ENCODE data around the gene RIGI. TPM values are rescaled to one million over a fixed set of nuclear protein-coding genes. Genes with fewer than 3 reads are reported as not detected.
A peak's percentile ranks its signal among the peaks of the same experiment; 100 is the strongest.

The RIGI gene
- total RNA-seq, 4 donors from 2014 or later: 5.8 to 29.5 (median 9.1) TPM

DNA sequence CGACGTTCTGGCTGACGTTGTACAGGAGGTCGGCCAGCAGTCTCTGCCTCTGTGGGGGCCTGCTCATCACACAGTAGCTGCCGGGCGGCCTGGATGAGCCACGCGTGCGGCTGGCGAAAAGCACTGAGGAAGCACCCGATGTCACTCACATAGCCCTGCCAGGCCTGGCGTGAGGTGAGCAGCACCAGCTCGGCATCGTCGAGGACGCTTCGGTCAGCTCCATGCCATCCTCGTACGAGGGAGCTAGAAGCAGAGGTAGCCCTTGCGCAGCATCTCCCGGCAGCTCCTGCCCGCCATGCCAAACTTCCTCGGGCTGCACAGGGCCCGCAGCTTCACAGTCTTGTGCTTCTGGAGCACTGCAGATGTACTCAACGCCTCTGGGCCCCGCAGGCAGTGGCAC lies 40.8 kb upstream of the RIGI start:
- DNase-seq (ENCODE audit: low spot score) (no peak), ATAC-seq (ENCODE audit: low FRiP score) (no peak)
- TF ChIP-seq, protein P1, sequence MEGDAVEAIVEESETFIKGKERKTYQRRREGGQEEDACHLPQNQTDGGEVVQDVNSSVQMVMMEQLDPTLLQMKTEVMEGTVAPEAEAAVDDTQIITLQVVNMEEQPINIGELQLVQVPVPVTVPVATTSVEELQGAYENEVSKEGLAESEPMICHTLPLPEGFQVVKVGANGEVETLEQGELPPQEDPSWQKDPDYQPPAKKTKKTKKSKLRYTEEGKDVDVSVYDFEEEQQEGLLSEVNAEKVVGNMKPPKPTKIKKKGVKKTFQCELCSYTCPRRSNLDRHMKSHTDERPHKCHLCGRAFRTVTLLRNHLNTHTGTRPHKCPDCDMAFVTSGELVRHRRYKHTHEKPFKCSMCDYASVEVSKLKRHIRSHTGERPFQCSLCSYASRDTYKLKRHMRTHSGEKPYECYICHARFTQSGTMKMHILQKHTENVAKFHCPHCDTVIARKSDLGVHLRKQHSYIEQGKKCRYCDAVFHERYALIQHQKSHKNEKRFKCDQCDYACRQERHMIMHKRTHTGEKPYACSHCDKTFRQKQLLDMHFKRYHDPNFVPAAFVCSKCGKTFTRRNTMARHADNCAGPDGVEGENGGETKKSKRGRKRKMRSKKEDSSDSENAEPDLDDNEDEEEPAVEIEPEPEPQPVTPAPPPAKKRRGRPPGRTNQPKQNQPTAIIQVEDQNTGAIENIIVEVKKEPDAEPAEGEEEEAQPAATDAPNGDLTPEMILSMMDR (IDR thresholded peaks at IDR 0.05): no peak

DNA sequence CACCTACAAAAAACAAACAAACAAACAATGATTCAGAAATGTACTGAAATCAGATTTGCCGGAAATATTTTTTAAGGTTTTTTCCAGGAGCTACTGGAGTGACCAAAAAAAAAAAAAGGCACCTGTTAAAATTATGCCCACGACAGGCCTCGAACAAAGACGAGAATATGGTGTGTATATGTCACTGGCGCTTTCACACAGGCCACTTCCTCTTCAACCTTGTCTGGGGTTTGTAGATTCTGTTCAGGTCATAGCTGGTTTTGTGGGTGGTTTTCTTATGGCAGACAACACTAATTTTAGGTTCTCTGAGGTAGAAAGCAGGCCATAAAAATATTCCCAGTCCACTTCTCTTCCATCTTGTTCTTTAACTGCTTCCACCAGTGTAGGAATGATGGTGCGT lies 40.0 kb upstream of the RIGI start:
- DNase-seq (ENCODE audit: low spot score): no peak
- ATAC-seq (ENCODE audit: low FRiP score): no peak

DNA sequence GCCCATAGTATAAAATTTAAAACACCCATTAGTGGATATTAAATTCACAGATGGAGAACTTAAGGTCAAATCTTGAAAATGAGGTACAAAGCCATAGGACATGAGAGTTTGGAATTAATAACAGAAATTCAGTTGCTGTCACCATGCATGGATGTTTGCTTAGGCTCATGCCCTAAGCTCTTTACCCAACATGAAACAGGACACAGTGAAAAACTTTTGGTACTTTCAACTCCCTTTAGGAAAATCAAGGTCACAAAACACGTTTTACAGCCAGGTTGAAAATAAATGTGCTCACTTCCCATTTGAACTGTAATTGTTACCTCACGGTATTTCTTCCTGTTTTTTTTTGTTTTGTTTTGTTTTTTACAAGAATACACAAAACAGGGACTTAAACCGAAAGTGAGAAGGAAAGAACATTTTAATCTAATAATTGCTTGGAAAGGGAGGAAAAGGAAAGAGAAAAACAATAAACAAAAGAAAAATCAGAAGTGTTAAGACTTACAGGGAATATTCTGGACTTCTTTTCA lies 32.5 kb upstream of the RIGI start:
- no peak for ATAC-seq (ENCODE audit: low FRiP score)
- DNase-seq (ENCODE audit: low spot score): no peak
- TF ChIP-seq, protein P1 (IDR thresholded peaks at IDR 0.05): no peak

More for the DNA sequence above, 40.0 kb upstream of the RIGI start:
- TF ChIP-seq, protein P1 (IDR thresholded peaks at IDR 0.05): no peak

DNA sequence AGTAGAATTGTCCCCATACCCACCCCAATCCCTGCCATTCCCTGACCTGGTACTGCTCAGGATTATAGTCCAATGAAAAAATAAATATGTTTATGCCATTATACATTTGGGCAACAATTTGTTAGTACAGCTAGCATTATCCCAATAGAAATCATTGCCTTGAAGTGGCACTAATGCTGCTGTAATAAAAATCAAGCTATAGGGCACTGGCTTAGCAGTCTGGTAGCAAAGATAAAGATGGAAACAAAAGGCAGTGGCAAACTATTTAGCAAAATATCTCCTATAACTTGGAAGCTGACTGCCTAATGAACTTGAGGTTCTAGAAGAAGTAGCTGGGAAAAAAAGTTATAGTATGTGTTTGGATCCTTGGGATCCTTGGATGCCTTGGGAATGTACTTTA lies 28.6 kb upstream of the RIGI start:
- TF ChIP-seq, protein P1 (IDR thresholded peaks at IDR 0.05): no peak
- ATAC-seq (ENCODE audit: low FRiP score) (no peak), DNase-seq (ENCODE audit: low spot score) (no peak)

DNA sequence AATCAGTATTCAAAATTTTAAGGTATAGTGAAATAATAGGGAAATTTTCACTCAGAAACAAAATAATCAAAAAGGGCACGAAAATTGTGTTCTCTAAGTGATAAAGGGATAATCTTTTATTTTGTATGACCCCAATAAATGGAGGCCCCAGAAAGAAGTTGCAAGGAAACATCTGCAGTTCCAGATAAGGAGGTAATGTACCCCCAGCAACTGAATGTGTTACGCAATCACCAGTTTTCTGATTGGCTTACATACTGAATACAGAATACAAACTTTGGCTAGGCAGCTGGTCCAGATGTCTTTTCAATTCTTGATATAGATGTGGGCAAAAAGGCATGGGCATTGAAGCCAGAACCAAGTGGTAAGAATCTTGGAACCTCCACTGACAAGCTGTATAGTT lies 28.1 kb upstream of the RIGI start:
- ATAC-seq (ENCODE audit: low FRiP score): no peak
- TF ChIP-seq, protein P1 (IDR thresholded peaks at IDR 0.05): no peak
- no peak for DNase-seq (ENCODE audit: low spot score)

DNA sequence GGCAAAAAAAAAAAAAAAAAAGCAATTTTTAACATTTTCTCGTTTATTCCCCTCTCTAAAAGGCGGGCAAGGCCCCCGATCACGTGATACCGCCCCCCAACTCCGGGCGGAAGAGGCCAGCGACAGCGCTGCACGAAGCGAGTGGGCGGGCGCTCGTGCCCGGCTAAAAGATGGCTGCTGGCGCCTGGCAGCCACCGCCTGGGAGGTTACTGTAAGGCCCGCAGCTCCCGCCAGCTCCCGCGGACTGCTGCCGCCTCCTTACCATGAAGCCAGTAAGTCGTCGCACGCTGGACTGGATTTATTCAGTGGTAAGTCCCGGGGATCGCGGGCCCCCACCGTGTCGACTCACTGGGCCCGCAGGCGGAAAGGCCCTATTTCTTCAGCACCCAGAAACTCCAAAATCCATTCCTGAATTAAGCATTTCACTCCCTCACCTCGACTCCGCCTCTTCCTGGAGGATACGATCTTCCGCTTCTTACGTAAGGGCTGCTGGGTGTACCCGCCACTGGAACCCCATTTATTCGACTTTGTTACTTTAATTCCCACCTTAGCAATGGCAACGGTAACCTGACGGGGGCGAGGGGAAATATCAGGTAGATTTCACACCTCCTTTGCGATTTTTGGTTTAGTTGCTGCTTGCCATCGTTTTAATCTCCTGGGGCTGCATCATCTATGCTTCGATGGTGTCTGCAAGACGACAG lies 26.3 kb upstream of the RIGI start, which contains the start of the genes SMIM27 and TOPORS:
SMIM27 (plus strand) TSS at position 156 of the 701 bp plus-strand sequence; CDS start at position 264, 108 bp downstream.
TOPORS (minus strand) TSS at position 415 of the 701 bp plus-strand sequence; CDS start at position 265, 150 bp downstream.
- ATAC-seq (ENCODE audit: low FRiP score) (peak; percentile 92), DNase-seq (ENCODE audit: low spot score) (peak; percentile 62)
- TF ChIP-seq, protein P1 (IDR thresholded peaks at IDR 0.05): no peak
